ENCODE results near the gene TBC1D30.

The TBC1D30 gene

DNA sequence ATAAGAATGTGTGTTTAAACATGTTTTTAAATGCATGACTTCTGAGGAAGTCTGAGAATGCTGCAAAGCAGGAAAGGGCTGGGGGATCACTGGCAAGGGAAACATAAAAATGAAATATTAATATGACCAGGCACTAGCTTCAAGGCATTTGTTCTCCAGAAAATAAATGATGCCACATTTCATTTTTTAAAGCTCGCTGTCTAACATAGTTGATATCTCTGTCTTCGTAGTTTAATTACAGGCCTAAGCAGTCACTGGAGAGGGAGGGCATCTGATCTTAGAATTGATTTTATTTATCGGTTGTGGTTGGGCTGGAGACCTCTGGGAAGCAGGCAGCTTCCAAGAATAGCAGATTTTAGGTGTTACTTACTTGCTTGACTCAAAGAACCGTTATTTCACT, 87.5 kb downstream of the TBC1D30 start:
- no peak for DNase-seq

DNA sequence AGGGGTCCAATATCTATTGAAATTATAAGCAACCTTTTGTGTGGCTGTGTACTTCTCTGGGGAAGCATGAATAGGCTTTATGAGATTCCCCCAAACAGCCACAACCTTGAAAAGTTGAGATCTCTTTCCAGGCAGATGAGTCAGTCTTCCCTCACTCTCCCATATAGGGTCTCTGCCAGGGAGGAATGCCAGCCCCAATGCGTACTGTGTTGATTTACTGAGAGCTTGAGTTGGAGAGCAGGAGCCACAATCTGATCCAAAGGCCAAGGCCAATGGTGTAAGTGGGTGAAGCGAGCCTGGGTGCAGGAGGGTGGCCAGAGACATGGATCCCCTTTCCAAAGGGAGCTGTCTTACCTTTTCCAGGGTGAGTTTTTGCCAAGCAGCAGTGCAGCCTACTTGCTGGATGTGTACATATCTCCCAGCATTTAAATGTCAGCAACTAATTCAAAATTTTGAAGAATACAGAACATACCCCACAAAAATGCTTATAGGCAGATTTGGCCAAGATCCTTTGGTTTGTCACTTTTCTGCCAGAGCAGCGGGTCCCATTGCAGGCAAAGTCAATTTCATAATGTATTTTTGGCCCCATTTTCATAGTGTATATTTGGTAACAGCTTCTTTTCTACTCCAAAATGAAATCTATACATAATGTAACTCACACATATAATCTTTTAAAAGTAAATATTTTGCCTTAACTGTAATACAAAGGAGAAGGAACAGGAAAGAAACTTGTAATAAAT, 88.2 kb downstream of the TBC1D30 start:
- no peak for DNase-seq

DNA sequence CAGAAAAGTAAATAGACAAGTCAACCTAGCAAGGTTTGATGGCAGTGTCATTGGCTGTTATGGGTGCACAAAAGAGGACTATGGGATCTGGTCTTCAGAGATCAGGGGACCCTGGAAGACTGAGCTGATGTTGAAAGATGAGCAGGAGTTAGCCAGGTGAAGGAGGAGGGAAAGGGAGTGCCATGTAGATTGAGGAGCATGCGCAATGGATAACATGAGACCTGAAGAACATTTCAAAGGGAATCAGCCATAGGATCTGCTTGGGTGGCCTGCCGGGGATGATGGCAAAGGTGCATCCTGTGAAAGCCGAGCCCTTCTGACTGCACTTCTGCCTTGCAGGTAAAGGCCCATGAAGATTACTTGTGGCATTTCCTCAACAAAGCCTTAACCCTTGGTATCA, 90.8 kb downstream of the TBC1D30 start:
- no peak for DNase-seq

DNA sequence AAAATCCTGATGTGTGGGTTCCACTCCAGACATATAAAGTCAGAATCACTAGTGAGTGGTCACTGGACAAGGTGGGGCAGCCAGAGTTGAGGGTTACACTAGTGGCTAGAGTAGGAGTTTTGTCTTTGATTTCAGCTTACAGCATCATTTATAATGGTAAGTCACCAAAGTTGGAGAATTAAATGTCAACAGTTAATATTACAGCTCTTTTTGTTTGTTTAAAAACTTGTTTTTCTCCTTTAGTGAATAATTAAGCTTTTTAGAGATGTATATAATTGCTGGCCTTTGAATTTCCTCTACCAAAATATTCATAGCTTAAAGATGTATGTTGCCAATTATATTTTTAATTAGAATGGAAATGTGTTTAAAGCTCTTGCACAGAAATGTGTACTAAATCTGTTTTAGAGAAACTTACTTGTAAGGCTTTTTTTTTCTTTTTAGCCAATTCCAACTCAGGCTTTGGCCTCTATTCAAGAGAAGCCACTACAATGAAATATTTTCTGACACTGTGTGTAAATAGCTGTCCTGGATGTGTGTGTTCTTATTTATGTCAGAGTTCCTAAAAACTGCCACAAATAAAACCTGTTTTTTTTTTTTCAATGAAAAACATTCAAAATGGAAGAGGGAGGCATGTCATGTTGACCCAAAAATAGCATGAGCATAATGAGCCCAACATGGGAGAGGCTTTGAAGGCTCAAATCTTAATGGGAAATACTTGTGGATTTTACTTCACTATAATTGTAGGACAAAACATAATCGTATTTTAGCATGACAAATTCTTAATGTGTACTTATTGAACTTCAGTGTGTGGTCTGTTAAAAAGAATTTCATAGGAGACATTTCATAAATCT, 92.2 kb downstream of the TBC1D30 start:
- DNase-seq = no peak

DNA sequence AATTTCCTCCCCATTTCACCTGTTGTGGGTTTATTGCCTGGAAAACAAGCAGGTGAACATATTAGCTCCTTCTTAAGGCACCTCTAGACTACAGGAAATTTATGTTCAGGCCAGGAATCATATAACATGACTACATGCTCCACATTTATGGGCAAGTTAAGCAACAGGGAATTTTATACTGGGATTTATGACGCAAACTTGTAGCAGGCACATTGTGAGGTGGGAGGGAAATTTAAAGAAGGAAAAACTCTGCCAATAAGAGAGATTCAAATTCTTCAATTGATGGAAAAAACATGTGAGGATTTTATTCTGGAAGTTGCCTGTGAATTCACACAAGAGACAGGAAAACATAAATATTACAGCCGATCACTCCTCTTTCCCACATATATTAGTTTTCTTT, 93.9 kb downstream of the TBC1D30 start:
- DNase-seq = no peak

DNA sequence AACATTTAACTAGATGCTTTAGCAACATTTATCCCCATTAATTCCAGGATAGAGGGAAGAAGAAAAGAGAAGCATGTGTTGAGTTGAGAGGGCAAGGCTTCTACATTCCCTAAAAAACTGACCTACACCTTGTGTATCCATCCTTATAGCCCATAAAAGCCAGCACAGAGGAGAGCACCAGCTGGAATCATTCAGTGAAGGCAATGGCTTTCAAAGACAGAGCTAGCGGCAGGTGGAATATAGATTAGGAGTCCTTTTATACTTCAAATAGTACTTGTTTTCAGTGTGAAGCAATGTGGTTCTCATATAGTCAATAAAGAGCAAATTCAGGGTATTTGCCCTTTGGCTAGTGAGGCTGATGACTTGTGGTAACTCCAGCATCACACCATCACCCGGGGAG, 94.4 kb downstream of the TBC1D30 start:
- DNase-seq = no peak

DNA sequence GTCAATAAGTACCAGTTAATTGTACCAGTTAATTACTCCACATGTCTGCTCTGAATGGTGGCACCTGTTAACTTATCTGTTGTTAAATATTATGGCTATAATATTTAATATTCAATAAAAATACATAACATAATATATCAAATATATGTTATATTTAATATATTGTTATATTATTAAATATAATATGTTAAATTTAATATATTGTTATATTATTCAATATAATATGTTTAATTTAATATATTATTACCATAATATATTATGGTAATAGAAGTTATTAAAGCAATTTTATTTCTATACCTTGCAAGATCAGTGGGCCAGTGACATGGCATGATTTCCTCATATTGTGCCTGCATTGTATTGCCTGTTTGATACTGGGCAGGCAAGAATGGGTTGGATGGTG, 98.4 kb downstream of the TBC1D30 start:
- DNase-seq = no peak

DNA sequence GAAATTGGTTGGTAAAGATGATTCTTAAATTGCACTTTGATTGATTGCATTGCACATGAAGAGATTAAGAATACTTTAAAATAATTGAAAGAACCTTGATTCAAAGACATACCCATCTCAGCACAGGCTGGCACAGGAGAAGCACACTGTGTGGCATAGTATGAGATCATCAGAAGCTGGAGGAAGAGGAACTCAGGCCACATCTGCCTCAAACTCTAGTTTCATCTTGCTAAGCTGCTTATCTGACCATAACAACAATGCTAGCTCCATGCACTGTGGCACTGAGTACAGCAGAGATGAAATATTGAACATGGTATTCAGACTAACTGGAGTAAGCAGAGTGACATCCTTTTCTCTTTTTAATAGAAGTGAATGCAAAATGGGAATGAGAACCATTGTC, 99.1 kb downstream of the TBC1D30 start:
- no peak for DNase-seq

Measured in NCI-H1048 (cell line).